HFFc6 (cell line): ENCODE results near the gene ZMYND19. TPM values are rescaled to one million over a fixed set of nuclear protein-coding genes. Genes with fewer than 3 reads are reported as not detected.
A peak's percentile ranks its signal among the peaks of the same experiment; 100 is the strongest.

Experiments used
- DNase-seq: peaks from one replicate; pipeline ENCODE4 v3.0.0-alpha.2; 2018
- H3K27ac Mint-ChIP-seq: 2 replicates; pipeline ENCODE4 v1.8.0; 2020; ENCODE audit warnings: mild to moderate bottlenecking, mixed read lengths
- H3K27me3 Mint-ChIP-seq: 2 replicates; pipeline ENCODE4 v1.8.0; 2021; ENCODE audit warnings: mild to moderate bottlenecking, moderate library complexity, mixed read lengths; ENCODE audit not compliant: insufficient read depth
- H3K36me3 Mint-ChIP-seq: 2 replicates; pipeline ENCODE4 v1.8.0; 2021; ENCODE audit warnings: low read depth, mixed read lengths
- H3K4me1 Mint-ChIP-seq: 2 replicates; pipeline ENCODE4 v1.8.0; 2020; ENCODE audit warnings: low read depth, mixed read lengths
- H3K4me3 Mint-ChIP-seq: 2 replicates; pipeline ENCODE4 v1.8.0; 2020; ENCODE audit warnings: mild to moderate bottlenecking, moderate library complexity, mixed read lengths
- H3K9me3 Mint-ChIP-seq: 2 replicates; pipeline ENCODE4 v1.8.0; 2020; ENCODE audit warnings: mild to moderate bottlenecking, mixed read lengths
- CTCF ChIP-seq: fragments of 200-600 bp; sonication (generic); IDR thresholded peaks from 2 replicates; pipeline ENCODE4 v1.5.0; 2021; ENCODE audit warnings: antibody characterized with exemption, mild to moderate bottlenecking
- total RNA-seq, 6 experiments: library from RNA; stranded (reverse); fragmentation: NEBNext Ultra II Directional; extraction: Animal tissue kit (Norgen Biotek cat#: 25700); gene quantifications; 2 replicates in 1 of 6; 3 replicates in 5 of 6; pipeline ENCODE4 v1.2.3, GENCODE V29; 2021

Gene ZMYND19
- total RNA-seq, 6 experiments from 2014 or later = 23.9 to 34.4 (median 25.4) TPM

- Mint-ChIP-seq H3K4me1 (peaks cover 33% of the 10 kb centered on the region), H3K36me3 (peaks cover 18% of the 10 kb centered on the region), H3K9me3 (no peaks in the 10 kb centered on the region), H3K27me3 (peaks cover 3% of the 10 kb centered on the region), H3K27ac (peak overlapping the region; percentile 83), H3K4me3 (peak overlapping the region; percentile 92)
- TF ChIP-seq CTCF = peak; percentile 59; the same call in 1 of the 2 replicates
- DNase-seq = no peak
Measured at GRCh38 chr9:137579259-137579604, 11.1 kb downstream of the ZMYND19 start.

DNA sequence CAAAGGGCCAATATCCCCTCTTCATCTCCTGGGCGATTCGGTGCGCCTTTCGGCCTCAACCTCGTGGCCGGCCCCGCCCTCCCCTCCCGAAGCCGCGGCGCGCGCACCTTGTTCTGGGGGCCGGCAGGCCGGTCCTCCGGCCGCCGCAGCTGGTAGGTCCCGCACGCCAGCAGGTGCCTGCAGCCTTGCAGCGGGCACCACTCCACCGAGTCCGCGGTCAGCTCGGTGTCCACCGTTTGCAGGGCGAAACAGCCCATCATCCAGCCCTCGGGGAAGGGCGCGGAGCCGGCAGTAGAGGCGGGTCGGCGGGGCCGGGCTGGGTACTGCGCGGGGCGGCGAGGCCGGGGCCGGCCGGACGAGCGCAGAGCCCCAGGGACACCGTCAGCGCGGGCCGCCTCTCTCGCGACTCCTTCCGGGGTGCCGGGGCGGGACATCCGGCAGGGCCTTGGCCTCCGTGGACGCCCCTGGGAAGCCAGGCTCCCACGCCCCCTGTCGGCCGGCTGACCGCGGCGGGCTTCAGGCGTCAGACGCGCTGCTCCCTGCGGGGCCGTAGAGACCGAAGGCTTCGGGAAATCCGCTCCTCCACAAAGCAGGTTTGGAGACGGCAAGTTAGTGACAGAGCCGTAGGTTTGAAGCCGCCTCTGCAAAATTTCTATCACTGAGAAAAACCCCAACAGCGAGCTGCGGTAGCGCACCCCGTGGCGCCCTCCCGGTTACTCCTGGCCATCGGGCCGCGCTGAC, 11.6 kb downstream of the ZMYND19 start, which contains the start of gene DPH7:
Gene DPH7 (minus strand): TSS at position 408 of the 741 bp plus-strand sequence. CDS start 148 bp downstream, at position 260.
- peak within 1 kb of the TSS; percentile 92 for H3K4me3 Mint-ChIP-seq
- H3K4me1 Mint-ChIP-seq = peaks cover 33% of the 10 kb centered on the region
- H3K9me3 Mint-ChIP-seq = no peaks in the 10 kb centered on the region
- peak; percentile 98 for TF ChIP-seq CTCF
- peak within 1 kb of the TSS; percentile 83 for H3K27ac Mint-ChIP-seq
- DNase-seq = peak; percentile 87
- H3K36me3 Mint-ChIP-seq = peaks cover 18% of the 10 kb centered on the region
- H3K27me3 Mint-ChIP-seq = peaks cover 3% of the 10 kb centered on the region

- no peak for DNase-seq
- H3K4me1 Mint-ChIP-seq = peaks cover 33% of the 10 kb centered on the region
- TF ChIP-seq CTCF = no peak
- peaks cover 24% of the 10 kb centered on the region for H3K36me3 Mint-ChIP-seq
- no peak overlapping the region for H3K27ac Mint-ChIP-seq
- H3K4me3 Mint-ChIP-seq = no peak overlapping the region
- H3K9me3 Mint-ChIP-seq = no peaks in the 10 kb centered on the region
- H3K27me3 Mint-ChIP-seq = no peaks in the 10 kb centered on the region; the same call in 1 of the 2 replicates
Measured at GRCh38 chr9:137575716-137576411, 14.4 kb downstream of the ZMYND19 start.

- Mint-ChIP-seq H3K9me3 (no peaks in the 10 kb centered on the region; the same call in 1 of the 2 replicates), H3K27ac (no peak overlapping the region), H3K27me3 (no peaks in the 10 kb centered on the region; the same call in 1 of the 2 replicates), H3K4me1 (peaks cover 33% of the 10 kb centered on the region), H3K4me3 (no peak overlapping the region), H3K36me3 (peaks cover 29% of the 10 kb centered on the region)
- TF ChIP-seq CTCF = no peak
- no peak for DNase-seq
Measured at GRCh38 chr9:137575364-137575715, 15.0 kb downstream of the ZMYND19 start.

DNA sequence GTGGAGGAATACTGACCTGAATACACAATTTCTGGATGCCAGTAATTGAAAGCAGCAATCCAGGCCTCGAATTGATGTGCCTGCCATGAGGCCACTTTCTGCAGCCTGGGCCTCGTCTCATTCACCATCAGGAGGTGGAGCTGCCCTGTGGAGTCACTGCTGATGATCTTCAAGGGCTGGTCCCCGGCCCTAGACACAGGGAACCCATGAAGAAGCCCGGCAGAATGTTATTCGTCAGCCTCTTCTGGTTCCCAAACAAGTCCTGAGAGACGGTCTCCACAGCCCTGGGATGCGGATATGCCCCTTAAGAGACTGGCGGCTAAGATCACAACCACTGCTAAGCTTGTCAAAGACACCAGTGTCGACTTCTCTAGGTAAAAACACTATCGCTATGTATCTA, 16.1 kb downstream of the ZMYND19 start:
- TF ChIP-seq CTCF = no peak
- Mint-ChIP-seq H3K4me3 (no peak overlapping the region), H3K27me3 (no peaks in the 10 kb centered on the region; the same call in 1 of the 2 replicates), H3K36me3 (peaks cover 32% of the 10 kb centered on the region), H3K9me3 (no peaks in the 10 kb centered on the region; the same call in 1 of the 2 replicates), H3K4me1 (peaks cover 30% of the 10 kb centered on the region), H3K27ac (no peak overlapping the region)
- DNase-seq = no peak
